Neural cell (in vitro differentiated cells): ENCODE results near the gene SLC17A5. TPM values are rescaled to one million over a fixed set of nuclear protein-coding genes. Genes with fewer than 3 reads are reported as not detected.

ENCODE experiments used
- H2AFZ ChIP-seq: fragments of 200-600, 300-800 bp; sonication (generic), shearing (Covaris generic); 2 replicates; pipeline ENCODE4 v1.6.0; 2014; ENCODE audit warnings: low read depth, mild to moderate bottlenecking, antibody characterized with exemption, low read length, moderate library complexity
- H3F3A ChIP-seq: fragments of 200-600 bp; shearing (Covaris generic); 2 replicates; pipeline ENCODE4 v1.6.1; 2016; ENCODE audit warnings: mild to moderate bottlenecking, moderate library complexity, mixed read lengths, antibody characterized with exemption, low read length; ENCODE audit not compliant: insufficient read depth, poor library complexity, severe bottlenecking
- H3K27ac ChIP-seq: fragments of 200-600, 300-800 bp; sonication (generic), shearing (Covaris generic); 2 replicates; pipeline ENCODE4 v1.5.1; 2014; ENCODE audit warnings: mild to moderate bottlenecking, low read length, moderate library complexity
- H3K27me3 ChIP-seq: fragments of 300-800, 200-600 bp; sonication (generic), shearing (Covaris generic); 2 replicates; pipeline ENCODE4 v1.6.0; 2014; ENCODE audit warnings: mild to moderate bottlenecking, low read depth, low read length, moderate library complexity; ENCODE audit not compliant: insufficient read depth
- H3K36me3 ChIP-seq: fragments of 300-800, 200-600 bp; sonication (generic), shearing (Covaris generic); 2 replicates; pipeline ENCODE4 v1.5.1; 2014; ENCODE audit warnings: mild to moderate bottlenecking, antibody characterized with exemption, low read length, moderate library complexity; ENCODE audit not compliant: insufficient read depth
- H3K4me2 ChIP-seq: fragments of 300-800, 200-600 bp; sonication (generic), shearing (Covaris generic); 2 replicates; pipeline ENCODE4 v1.6.0; 2014; ENCODE audit warnings: mild to moderate bottlenecking, low read length
- H3K4me3 ChIP-seq: fragments of 300-800, 200-600 bp; sonication (generic), shearing (Covaris generic); 2 replicates; pipeline ENCODE4 v1.5.1; 2014; ENCODE audit warnings: mild to moderate bottlenecking, low read length, moderate library complexity
- H3K79me2 ChIP-seq: fragments of 200-600 bp; shearing (Covaris generic); replicated peaks from 2 replicates; pipeline ENCODE4 v1.6.0; 2014; ENCODE audit warnings: mild to moderate bottlenecking, low read length, moderate library complexity; ENCODE audit not compliant: insufficient read depth
- H3K9ac ChIP-seq: fragments of 300-800, 200-600 bp; sonication (generic), shearing (Covaris generic); 2 replicates; pipeline ENCODE4 v1.6.1; 2016; ENCODE audit warnings: mild to moderate bottlenecking, low read length, mixed read lengths
- H3K9me2 ChIP-seq: fragments of 200-600 bp; shearing (Covaris generic); 2 replicates; pipeline ENCODE4 v1.6.1; 2016; ENCODE audit warnings: mild to moderate bottlenecking, low read length, mixed read lengths; ENCODE audit not compliant: insufficient read depth
- H3K9me3 ChIP-seq: fragments of 200-600, 300-800 bp; sonication (generic), shearing (Covaris generic); 2 replicates; pipeline ENCODE4 v1.6.1; 2016; ENCODE audit warnings: mild to moderate bottlenecking, mixed run types, low read length, moderate library complexity, mixed read lengths
- H4K20me1 ChIP-seq: fragments of 200-600 bp; shearing (Covaris generic); 2 replicates; pipeline ENCODE4 v1.6.1; 2016; ENCODE audit warnings: mild to moderate bottlenecking, mixed run types; ENCODE audit not compliant: insufficient read depth
- EP300 ChIP-seq: fragments of 450-650 bp; conservative IDR thresholded peaks from 2 replicates; pipeline ENCODE4 v1.6.1; 2014; ENCODE audit warnings: antibody characterized with exemption, mild to moderate bottlenecking, moderate library complexity; ENCODE audit not compliant: poor library complexity, severe bottlenecking
- EZH2 ChIP-seq: fragments of 200-600, 300-800 bp; shearing (Covaris generic), sonication (generic); IDR thresholded peaks from 2 replicates; pipeline ENCODE4 v1.6.1; 2014; ENCODE audit warnings: antibody characterized with exemption, low read length, borderline replicate concordance, mild to moderate bottlenecking; ENCODE audit not compliant: insufficient read depth, poor library complexity, severe bottlenecking
- MXI1 ChIP-seq: fragments of 450-650 bp; conservative IDR thresholded peaks from 2 replicates; pipeline ENCODE4 v1.6.1; 2014; ENCODE audit warnings: antibody characterized with exemption, mild to moderate bottlenecking; ENCODE audit not compliant: poor library complexity, severe bottlenecking
- POLR2AphosphoS5 ChIP-seq: IDR thresholded peaks from 2 replicates; pipeline ENCODE4 v1.6.1; 2012
- RAD21 ChIP-seq: fragments of 450-650 bp; conservative IDR thresholded peaks from 2 replicates; pipeline ENCODE4 v1.6.1; 2014; ENCODE audit warnings: antibody characterized with exemption, mild to moderate bottlenecking, moderate library complexity
- SMC3 ChIP-seq: fragments of 450-650 bp; conservative IDR thresholded peaks from 2 replicates; pipeline ENCODE4 v1.6.1; 2014; ENCODE audit warnings: antibody characterized with exemption, mild to moderate bottlenecking, moderate library complexity; ENCODE audit not compliant: poor library complexity
- TAF1 ChIP-seq: IDR thresholded peaks from 2 replicates; pipeline ENCODE4 v1.6.1; 2012; ENCODE audit warnings: low read depth
- polyA plus RNA-seq: library from polyadenylated mRNA; depleted of rRNA; stranded (reverse); fragments of >200 nt; gene quantifications from 2 replicates; pipeline ENCODE4 v1.2.3, GENCODE V29; 2014
- TF ChIP-seq, protein P1 (sequence below): fragments of 450-650 bp; IDR thresholded peaks from 2 replicates; pipeline ENCODE4 v1.5.1; 2014; ENCODE audit warnings: antibody characterized with exemption, mild to moderate bottlenecking, moderate library complexity; ENCODE audit not compliant: poor library complexity, severe bottlenecking
- TF ChIP-seq, protein P2 (sequence below): IDR thresholded peaks from 2 replicates; pipeline ENCODE4 v1.6.1; 2012; ENCODE audit warnings: borderline replicate concordance

The SLC17A5 gene
- polyA plus RNA-seq, 1 donor from 2014 or later = 12.3 TPM

DNA sequence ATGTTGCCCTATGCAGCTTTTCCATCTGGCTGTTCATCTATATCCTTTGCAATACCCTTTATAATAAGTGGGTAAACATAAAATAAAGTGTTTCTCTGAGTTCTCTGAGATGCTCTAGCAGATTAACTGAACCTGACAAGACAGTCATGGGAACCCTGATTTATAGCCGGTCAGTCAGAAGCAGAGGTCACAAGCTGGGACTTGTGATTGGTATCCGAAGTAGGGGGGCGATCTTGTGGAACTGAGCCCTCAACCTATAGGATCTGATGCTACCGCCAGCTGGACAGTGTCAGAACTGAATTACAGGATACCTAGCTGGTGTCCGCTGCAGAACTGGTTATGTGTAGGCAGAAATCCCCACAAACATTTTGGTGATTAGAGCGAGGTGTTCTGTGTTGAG lies 39.0 kb downstream of the SLC17A5 start:
- Histone ChIP-seq H4K20me1 (no peaks in the 10 kb centered on the region), H2AFZ (no peak overlapping the region), H3K9me3 (no peaks in the 10 kb centered on the region), H3K27ac (no peak overlapping the region), H3K79me2 (no peaks in the 10 kb centered on the region), H3K9ac (no peak overlapping the region), H3K4me2 (no peak overlapping the region), H3K36me3 (no peaks in the 10 kb centered on the region), H3K27me3 (no peaks in the 10 kb centered on the region), H3K4me3 (no peak overlapping the region), H3F3A (no peaks in the 10 kb centered on the region), H3K9me2 (no peaks in the 10 kb centered on the region)
- TF ChIP-seq MXI1 (no peak), TAF1 (no peak), EZH2 (no peak)

DNA sequence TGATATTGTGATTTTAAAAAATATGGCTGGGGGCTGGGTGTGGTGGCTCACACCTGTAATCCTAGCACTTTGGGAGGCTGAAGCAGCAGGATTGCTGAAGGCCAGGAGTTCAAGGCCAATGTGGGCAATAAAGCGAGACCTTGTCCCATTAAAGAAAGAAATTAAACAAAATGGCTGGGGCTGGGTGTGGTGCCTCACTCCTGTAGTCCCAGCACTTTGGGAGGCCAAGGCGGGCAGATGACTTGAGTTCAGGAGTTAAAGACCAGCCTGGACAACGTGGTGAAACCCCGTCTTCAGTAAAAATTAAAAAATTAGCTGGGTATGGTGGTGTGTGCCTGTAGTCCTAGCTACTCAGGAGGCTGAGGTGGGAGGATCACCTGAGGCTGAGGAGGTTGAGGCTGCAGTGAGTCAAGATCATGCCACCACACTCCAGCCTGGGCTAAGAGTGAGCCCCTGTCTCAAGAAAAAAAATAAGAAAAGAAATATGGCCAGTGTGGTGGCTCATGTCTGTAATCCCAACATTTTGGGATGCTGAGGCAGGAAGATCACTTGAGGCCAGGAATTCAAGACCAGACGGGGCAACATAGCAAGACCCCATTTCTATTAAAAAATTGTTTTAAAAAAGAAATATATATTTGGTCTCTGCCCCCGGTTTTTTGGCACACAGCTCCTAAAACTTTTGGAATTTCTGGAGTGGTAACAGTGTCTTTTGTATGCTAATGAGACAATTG lies 39.8 kb downstream of the SLC17A5 start:
- H3K9me3 ChIP-seq = no peaks in the 10 kb centered on the region
- H3K36me3 ChIP-seq = no peaks in the 10 kb centered on the region
- no peak overlapping the region for H3K9ac ChIP-seq
- H3K9me2 ChIP-seq = no peaks in the 10 kb centered on the region
- H3F3A ChIP-seq = no peaks in the 10 kb centered on the region
- H3K27me3 ChIP-seq = no peaks in the 10 kb centered on the region
- no peak overlapping the region for H3K4me2 ChIP-seq
- no peak overlapping the region for H3K4me3 ChIP-seq
- no peaks in the 10 kb centered on the region for H3K79me2 ChIP-seq
- TF ChIP-seq MXI1 = no peak
- TF ChIP-seq TAF1 = no peak
- no peak for TF ChIP-seq EZH2
- TF ChIP-seq EP300 = no peak
- TF ChIP-seq, protein P1, sequence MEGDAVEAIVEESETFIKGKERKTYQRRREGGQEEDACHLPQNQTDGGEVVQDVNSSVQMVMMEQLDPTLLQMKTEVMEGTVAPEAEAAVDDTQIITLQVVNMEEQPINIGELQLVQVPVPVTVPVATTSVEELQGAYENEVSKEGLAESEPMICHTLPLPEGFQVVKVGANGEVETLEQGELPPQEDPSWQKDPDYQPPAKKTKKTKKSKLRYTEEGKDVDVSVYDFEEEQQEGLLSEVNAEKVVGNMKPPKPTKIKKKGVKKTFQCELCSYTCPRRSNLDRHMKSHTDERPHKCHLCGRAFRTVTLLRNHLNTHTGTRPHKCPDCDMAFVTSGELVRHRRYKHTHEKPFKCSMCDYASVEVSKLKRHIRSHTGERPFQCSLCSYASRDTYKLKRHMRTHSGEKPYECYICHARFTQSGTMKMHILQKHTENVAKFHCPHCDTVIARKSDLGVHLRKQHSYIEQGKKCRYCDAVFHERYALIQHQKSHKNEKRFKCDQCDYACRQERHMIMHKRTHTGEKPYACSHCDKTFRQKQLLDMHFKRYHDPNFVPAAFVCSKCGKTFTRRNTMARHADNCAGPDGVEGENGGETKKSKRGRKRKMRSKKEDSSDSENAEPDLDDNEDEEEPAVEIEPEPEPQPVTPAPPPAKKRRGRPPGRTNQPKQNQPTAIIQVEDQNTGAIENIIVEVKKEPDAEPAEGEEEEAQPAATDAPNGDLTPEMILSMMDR = no peak
- TF ChIP-seq POLR2AphosphoS5 = no peak
- H4K20me1 ChIP-seq = no peaks in the 10 kb centered on the region
- H2AFZ ChIP-seq = no peak overlapping the region
- H3K27ac ChIP-seq = no peak overlapping the region

DNA sequence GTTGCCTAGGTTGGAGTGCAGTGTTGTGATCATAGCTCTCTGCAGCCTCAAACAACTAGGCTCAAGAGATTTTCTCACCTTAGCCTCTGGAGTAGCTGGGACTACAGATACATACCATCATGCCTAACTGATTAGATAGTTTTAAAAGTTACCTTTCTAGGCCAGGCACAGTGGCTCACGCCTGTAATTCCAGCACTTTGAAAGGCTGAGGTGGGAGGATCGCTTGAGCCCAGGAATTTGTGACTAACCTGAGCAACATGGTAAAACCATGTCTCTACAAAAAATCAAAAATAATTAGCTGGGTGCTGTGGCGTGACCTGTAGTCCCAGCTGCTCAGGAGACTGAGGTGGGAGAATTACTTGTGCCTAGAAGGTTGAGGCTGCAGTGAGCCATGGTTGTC lies 41.2 kb downstream of the SLC17A5 start:
- H3K9ac ChIP-seq = no peak overlapping the region
- no peaks in the 10 kb centered on the region for H3K9me3 ChIP-seq
- H3F3A ChIP-seq = no peaks in the 10 kb centered on the region
- no peaks in the 10 kb centered on the region for H3K36me3 ChIP-seq
- H4K20me1 ChIP-seq = no peaks in the 10 kb centered on the region
- H2AFZ ChIP-seq = no peak overlapping the region
- H3K4me3 ChIP-seq = no peak overlapping the region
- TF ChIP-seq EZH2 = no peak
- no peak for TF ChIP-seq TAF1
- no peak for TF ChIP-seq RAD21
- TF ChIP-seq, protein P2, sequence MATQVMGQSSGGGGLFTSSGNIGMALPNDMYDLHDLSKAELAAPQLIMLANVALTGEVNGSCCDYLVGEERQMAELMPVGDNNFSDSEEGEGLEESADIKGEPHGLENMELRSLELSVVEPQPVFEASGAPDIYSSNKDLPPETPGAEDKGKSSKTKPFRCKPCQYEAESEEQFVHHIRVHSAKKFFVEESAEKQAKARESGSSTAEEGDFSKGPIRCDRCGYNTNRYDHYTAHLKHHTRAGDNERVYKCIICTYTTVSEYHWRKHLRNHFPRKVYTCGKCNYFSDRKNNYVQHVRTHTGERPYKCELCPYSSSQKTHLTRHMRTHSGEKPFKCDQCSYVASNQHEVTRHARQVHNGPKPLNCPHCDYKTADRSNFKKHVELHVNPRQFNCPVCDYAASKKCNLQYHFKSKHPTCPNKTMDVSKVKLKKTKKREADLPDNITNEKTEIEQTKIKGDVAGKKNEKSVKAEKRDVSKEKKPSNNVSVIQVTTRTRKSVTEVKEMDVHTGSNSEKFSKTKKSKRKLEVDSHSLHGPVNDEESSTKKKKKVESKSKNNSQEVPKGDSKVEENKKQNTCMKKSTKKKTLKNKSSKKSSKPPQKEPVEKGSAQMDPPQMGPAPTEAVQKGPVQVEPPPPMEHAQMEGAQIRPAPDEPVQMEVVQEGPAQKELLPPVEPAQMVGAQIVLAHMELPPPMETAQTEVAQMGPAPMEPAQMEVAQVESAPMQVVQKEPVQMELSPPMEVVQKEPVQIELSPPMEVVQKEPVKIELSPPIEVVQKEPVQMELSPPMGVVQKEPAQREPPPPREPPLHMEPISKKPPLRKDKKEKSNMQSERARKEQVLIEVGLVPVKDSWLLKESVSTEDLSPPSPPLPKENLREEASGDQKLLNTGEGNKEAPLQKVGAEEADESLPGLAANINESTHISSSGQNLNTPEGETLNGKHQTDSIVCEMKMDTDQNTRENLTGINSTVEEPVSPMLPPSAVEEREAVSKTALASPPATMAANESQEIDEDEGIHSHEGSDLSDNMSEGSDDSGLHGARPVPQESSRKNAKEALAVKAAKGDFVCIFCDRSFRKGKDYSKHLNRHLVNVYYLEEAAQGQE = no peak
- TF ChIP-seq POLR2AphosphoS5 = no peak
- TF ChIP-seq SMC3 = no peak
- TF ChIP-seq EP300 = no peak
- TF ChIP-seq, protein P1 = no peak
- no peak for TF ChIP-seq MXI1
- no peaks in the 10 kb centered on the region for H3K27me3 ChIP-seq
- H3K79me2 ChIP-seq = no peaks in the 10 kb centered on the region
- no peaks in the 10 kb centered on the region for H3K9me2 ChIP-seq
- no peak overlapping the region for H3K4me2 ChIP-seq
- no peak overlapping the region for H3K27ac ChIP-seq
